Thyroid gland (tissue), 4 donors: ENCODE results near the gene MECR.

Source experiments
- CTCF ChIP-seq, 6 experiments: fragments of 200-600 bp in 3 of 6; fragments of 450-650 bp in 3 of 6; sonication (generic) in 3 of 6; IDR thresholded peaks; one replicate each; pipeline ENCODE4 v1.5.1; 2016 to 2019; ENCODE audit warnings: antibody characterized with exemption in 6 of 6, mild to moderate bottlenecking in 2 of 6, inconsistent platforms in 1 of 6, moderate library complexity in 1 of 6
- POLR2A ChIP-seq, 2 donors: fragments of 450-650 bp; IDR thresholded peaks; one replicate each; pipeline ENCODE4 v1.6.1; 2017; ENCODE audit warnings: antibody characterized with exemption in 2 of 2, mild to moderate bottlenecking in 2 of 2, moderate library complexity in 1 of 2

GRCh38 chr1:29200906-29201594 is 29.7 kb downstream of the MECR start:
- no peak for TF ChIP-seq POLR2A (IDR thresholded peaks at IDR 0.05)
- TF ChIP-seq CTCF (IDR thresholded peaks at IDR 0.05), result no peak
